HCT116 (cell line): ENCODE results near the gene ISOC2. TPM values are rescaled to one million over a fixed set of nuclear protein-coding genes. Genes with fewer than 3 reads are reported as not detected.
"Not testable (repeated sequence)": the region's sequence is repeated elsewhere in the genome, so short reads cannot be mapped to it uniquely, and the experiment has no call there.

Experiments
- ATAC-seq: fragments of 200-7000 bp; cut with Tn5 transposase; 2 replicates; pipeline ENCODE4 v1.9.1; 2020; ENCODE audit warnings: mild to moderate bottlenecking, moderate library complexity
- BruUV-seq: library from RNA; stranded (reverse); fragments of 400-500 nt; replicated peaks from 2 replicates; lab custom pipeline; 2021; lab: Mats Ljungman, UMichigan
- CTCF ChIA-PET: fragments of 300-600 bp; sonication (Branson Sonifier 250); formaldehyde crosslinking; loops from one replicate; lab custom pipeline; 2021; ENCODE audit warnings: antibody characterized with exemption; lab: Charles Lee
- POLR2A ChIA-PET: fragments of 300-600, 350-600 bp; sonication (Branson Sonifier 250); formaldehyde crosslinking; loops from one replicate; lab custom pipeline; 2021; ENCODE audit warnings: antibody characterized with exemption; lab: Charles Lee
- RAD21 ChIA-PET, 2 experiments: fragments of 300-600 bp; sonication (Branson Sonifier 250); formaldehyde crosslinking; loops; one replicate each; lab custom pipeline; 2023; ENCODE audit warnings: low total read pairs in 2 of 2; ENCODE audit not compliant: uncharacterized antibody in 2 of 2, unreplicated experiment in 2 of 2, low non-redundant PET in 1 of 2; lab: Charles Lee
- DNase-seq: peaks from one replicate; pipeline ENCODE4 v3.0.0-alpha.2; 2010; ENCODE audit warnings: low read depth, low spot score
- H2AFZ ChIP-seq: fragments of 200-600 bp; shearing (Covaris generic), sonication (generic); 2 replicates; pipeline ENCODE4 v1.6.1; 2017; ENCODE audit warnings: low read depth, mixed run types, mixed read lengths, antibody characterized with exemption, low read length; ENCODE audit not compliant: poor library complexity, severe bottlenecking
- H3K27ac ChIP-seq: 2 replicates; pipeline ENCODE4 v1.5.1; 2012; ENCODE audit warnings: low read depth, low read length
- H3K27me3 ChIP-seq: fragments of 200-600 bp; sonication (generic); 2 replicates; pipeline ENCODE4 v1.6.1; 2016; ENCODE audit warnings: mixed run types, low read length, mixed read lengths; ENCODE audit not compliant: insufficient read depth
- H3K36me3 ChIP-seq, 2 experiments: fragments of 200-500 bp in 1 of 2; fragments of 200-600 bp in 1 of 2; sonication (Bioruptor generic) in 1 of 2; sonication (generic) in 1 of 2; 2 replicates each; pipeline versions ENCODE4 v1.5.1 to v1.6.1; 2014 to 2016; ENCODE audit warnings: low read length in 2 of 2, inconsistent platforms in 1 of 2, mixed read lengths in 1 of 2, mixed run types in 1 of 2; ENCODE audit not compliant: insufficient read depth in 2 of 2, control insufficient read depth in 1 of 2
- H3K4me1 ChIP-seq, 2 experiments: fragments of 200-600 bp in 1 of 2; sonication (generic) in 1 of 2; 2 replicates each; pipeline versions ENCODE4 v1.5.1 to v1.6.1; 2012 to 2017; ENCODE audit warnings: low read length in 2 of 2, inconsistent platforms in 1 of 2, mild to moderate bottlenecking in 1 of 2, mixed read lengths in 1 of 2, mixed run types in 1 of 2, moderate library complexity in 1 of 2; ENCODE audit not compliant: insufficient read depth in 2 of 2, control insufficient read depth in 1 of 2
- H3K4me2 ChIP-seq: fragments of 200-600 bp; sonication (generic); 2 replicates; pipeline ENCODE4 v1.6.1; 2017; ENCODE audit warnings: mixed run types, low read length, mixed read lengths
- H3K4me3 ChIP-seq, 2 experiments: fragments of 200-600 bp in 1 of 2; sonication (generic) in 1 of 2; replicated peaks in 1 of 2; 2 replicates each; pipeline ENCODE4 v1.5.1; 2011 to 2016; ENCODE audit warnings: low read length in 2 of 2, control low read depth in 1 of 2, low read depth in 1 of 2, mild to moderate bottlenecking in 1 of 2, mixed read lengths in 1 of 2, mixed run types in 1 of 2
- H3K79me2 ChIP-seq: fragments of 200-600 bp; sonication (generic); 2 replicates; pipeline ENCODE4 v1.6.1; 2017; ENCODE audit warnings: mild to moderate bottlenecking, mixed run types, low read length, moderate library complexity, mixed read lengths; ENCODE audit not compliant: insufficient read depth
- H3K9ac ChIP-seq: fragments of 200-600 bp; sonication (generic); 2 replicates; pipeline ENCODE4 v1.6.1; 2016; ENCODE audit warnings: low read length, mixed read lengths
- H3K9me2 ChIP-seq: fragments of 200-600 bp; sonication (generic), shearing (Covaris generic); 2 replicates; pipeline ENCODE4 v1.6.1; 2017; ENCODE audit warnings: mixed run types, mild to moderate bottlenecking, moderate library complexity; ENCODE audit not compliant: insufficient read depth
- H3K9me3 ChIP-seq, 2 experiments: fragments of 200-500 bp in 1 of 2; fragments of 200-600 bp in 1 of 2; sonication (Bioruptor generic) in 1 of 2; sonication (generic) in 1 of 2; 2 replicates each; pipeline ENCODE4 v1.6.1; 2014 to 2017; ENCODE audit warnings: low read length in 2 of 2, mixed read lengths in 2 of 2, inconsistent platforms in 1 of 2, low read depth in 1 of 2, mild to moderate bottlenecking in 1 of 2, mixed run types in 1 of 2, moderate library complexity in 1 of 2; ENCODE audit not compliant: control insufficient read depth in 1 of 2, insufficient read depth in 1 of 2
- H4K20me1 ChIP-seq: fragments of 200-600 bp; sonication (generic), shearing (Covaris generic); 2 replicates; pipeline ENCODE4 v1.6.1; 2017; ENCODE audit warnings: mixed run types, mild to moderate bottlenecking, moderate library complexity; ENCODE audit not compliant: insufficient read depth
- CTCF ChIP-seq, 3 experiments: fragments of 200-600 bp in 1 of 3; sonication (generic) in 1 of 3; IDR thresholded peaks in 2 of 3; conservative IDR thresholded peaks in 1 of 3; 2 replicates each; pipeline ENCODE4 v1.5.1; 2012 to 2017; ENCODE audit warnings: low read depth in 2 of 3, low read length in 2 of 3, antibody characterized with exemption in 1 of 3, borderline replicate concordance in 1 of 3, control low read depth in 1 of 3, mild to moderate bottlenecking in 1 of 3, mixed read lengths in 1 of 3, mixed run types in 1 of 3, moderate library complexity in 1 of 3; ENCODE audit not compliant: insufficient read depth in 1 of 3
- MAX ChIP-seq: IDR thresholded peaks from 2 replicates; pipeline ENCODE4 v1.6.1; 2012
- POLR2A ChIP-seq: IDR thresholded peaks from 2 replicates; pipeline ENCODE4 v1.7.0; 2011; ENCODE audit warnings: borderline replicate concordance; ENCODE audit not compliant: insufficient read depth, insufficient read length; ENCODE audit errors: extremely low read depth
- POLR2AphosphoS5 ChIP-seq: IDR thresholded peaks from 2 replicates; pipeline ENCODE4 v1.6.1; 2011; ENCODE audit warnings: mild to moderate bottlenecking, low read depth, low read length, moderate library complexity
- SIN3A ChIP-seq: IDR thresholded peaks from 2 replicates; pipeline ENCODE4 v1.6.1; 2012; ENCODE audit warnings: low read depth
- YY1 ChIP-seq: IDR thresholded peaks from 2 replicates; pipeline ENCODE4 v1.6.1; 2011; ENCODE audit warnings: low read length, low read depth, moderate library complexity, mild to moderate bottlenecking; ENCODE audit not compliant: insufficient replicate concordance; ENCODE audit errors: extremely low read depth
- ZFX ChIP-seq: fragments of 450-650 bp; IDR thresholded peaks from 2 replicates; pipeline ENCODE4 v1.6.1; 2017
- ZNF274 ChIP-seq: fragments of 200-500 bp; sonication (Bioruptor generic); IDR thresholded peaks from 2 replicates; pipeline ENCODE4 v1.6.1; 2014; ENCODE audit warnings: mild to moderate bottlenecking, low read depth, low read length, inconsistent platforms
- intact Hi-C: fragments of 100-400 bp; cut with micrococcal nuclease; formaldehyde crosslinking; loops from 2 replicates; pipeline ENCODE4 v1.10.0; 2022
- total RNA-seq: library from RNA; stranded (reverse); gene quantifications from one replicate; pipeline ENCODE4 v1.2.1, GENCODE V29; 2021; ENCODE audit not compliant: unreplicated experiment

The ISOC2 gene
- total RNA-seq, 1 experiment from 2014 or later, result 56.8 TPM

- no peak for TF ChIP-seq CTCF (IDR thresholded peaks at IDR 0.05 in 2 of 3, conservative IDR thresholded peaks at IDR 0.05 in 1 of 3; ENCODE audit: borderline replicate concordance in 1 of 3, insufficient read depth in 1 of 3, low read depth in 2 of 3, low read length in 2 of 3)
- TF ChIP-seq MAX, result peak; percentile 98
- TF ChIP-seq ZNF274, result no peak
- no peak for TF ChIP-seq SIN3A
Observed at GRCh38 chr19:55407800-55408532, 53.5 kb downstream of the ISOC2 start (continued).

GRCh38 chr19:55407550-55407799, 54.0 kb downstream of the ISOC2 start, which contains the start of gene UBE2S:
Gene UBE2S, minus strand, starts transcription at chr19:55407788. Its CDS starts 199 bp downstream, at chr19:55407589.
- peaks cover 12 to 27% of the 10 kb centered on the region in 2 experiments for H3K4me1 ChIP-seq
- peaks cover 28 to 39% of the 10 kb centered on the region in 2 experiments for H3K36me3 ChIP-seq
- peak; percentile 64 for TF ChIP-seq YY1
- TF ChIP-seq ZFX, result peak; percentile 91; the same call in 1 of the 2 replicates
- TF ChIP-seq SIN3A, result peak; percentile 90; the same call in 1 of the 2 replicates
- TF ChIP-seq POLR2A, result peak; percentile 97
- TF ChIP-seq POLR2AphosphoS5, result peak; percentile 98
- peak; percentile 78 for ATAC-seq
- RAD21 ChIA-PET, BruUV-seq, H3K27me3 ChIP-seq, intact Hi-C loops, H3K9me3 ChIP-seq, DNase-seq, H3K9me2 ChIP-seq: not testable (repeated sequence)
- H3K79me2 ChIP-seq, result peaks cover 49% of the 10 kb centered on the region
- peak within 1 kb of the TSS; percentile 81 to 93 for H3K4me3 ChIP-seq
- H4K20me1 ChIP-seq, result peaks cover 16% of the 10 kb centered on the region; the same call in 1 of the 2 replicates
- H3K27ac ChIP-seq, result peak within 1 kb of the TSS; percentile 95
- POLR2A ChIA-PET, result interaction anchor here (0.6 to 1.8 kb wide), 23 partner anchors 8 to 327 kb away, joined by 3 to 17 read pairs (median 5); partner anchors contain the start of genes HSPBP1, ISOC2, PPP6R1 and TMEM238
- peak within 1 kb of the TSS; percentile 67 for H2AFZ ChIP-seq
- peak within 1 kb of the TSS; percentile 99 for H3K9ac ChIP-seq
- CTCF ChIA-PET, result interaction anchor here (2.0 kb wide), 1 partner anchor 261 kb away, joined by 6 read pairs; no protein-coding TSS in a partner anchor
- H3K4me2 ChIP-seq, result peak within 1 kb of the TSS; percentile 83
